ENCODE measurements around the gene DTX1. TPM values are rescaled to one million over a fixed set of nuclear protein-coding genes. Genes with fewer than 3 reads are reported as not detected.

Gene DTX1
- total RNA-seq, 1 experiment from 2014 or later, result 5.5 TPM

DNA sequence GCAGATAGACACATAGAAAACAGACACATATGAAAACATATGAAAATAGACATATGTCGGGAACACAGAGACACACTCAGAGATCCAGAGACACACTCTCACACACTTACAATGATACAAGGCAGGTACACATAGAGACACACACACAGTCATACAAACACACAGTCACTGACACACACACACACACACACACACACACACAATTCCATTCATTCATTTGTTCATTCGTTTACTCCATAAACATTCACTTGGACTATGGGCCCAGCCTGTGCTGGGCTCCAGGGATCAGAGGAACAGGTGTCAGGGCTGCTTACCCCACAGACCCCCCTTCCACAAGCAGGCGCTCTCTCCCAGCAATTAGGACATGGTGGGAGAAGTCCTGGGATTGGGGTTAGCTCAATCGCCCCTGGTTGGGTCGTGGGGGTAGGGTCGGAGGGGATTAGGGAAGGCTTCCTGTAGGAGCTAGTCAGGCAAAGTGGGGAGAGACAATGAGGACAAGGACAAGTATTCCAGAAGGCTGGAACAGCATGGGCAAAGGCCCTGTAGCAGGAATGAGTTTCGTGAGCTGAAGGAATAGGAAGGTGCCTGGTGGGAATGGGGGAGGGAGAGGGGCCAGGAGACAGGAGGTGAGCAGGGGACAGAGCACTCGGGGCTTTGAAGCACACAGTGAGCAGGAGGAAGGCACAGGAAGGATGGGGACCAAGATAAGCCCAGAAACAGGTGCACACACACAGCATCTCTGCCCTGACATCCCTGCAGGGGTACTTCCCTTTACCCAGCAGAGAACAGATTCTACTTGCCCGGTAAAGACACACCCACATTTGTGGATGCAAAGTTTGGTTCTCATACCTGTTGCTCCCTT, 72.5 kb downstream of the DTX1 start:
- no peaks in the 10 kb centered on the region for H3K4me1 ChIP-seq (ENCODE audit: insufficient read depth, low read length, poor library complexity, severe bottlenecking)
- CTCF ChIA-PET, result no interaction called here
- BruUV-seq (replicated peaks), result no TSS peak
- H3K27me3 ChIP-seq (replicated peaks; ENCODE audit: insufficient read depth, low read depth, low read length, poor library complexity), result no peaks in the 10 kb centered on the region
- no peak overlapping the region for H3K27ac ChIP-seq (ENCODE audit: low read depth, low read length, poor library complexity, severe bottlenecking)
- intact Hi-C loops (cut with micrococcal nuclease; ENCODE audit: unreplicated experiment), result no loop called here
- TF ChIP-seq EZH2 (IDR thresholded peaks at IDR 0.05; ENCODE audit: borderline replicate concordance, low read depth, low read length, poor library complexity, severe bottlenecking), result no peak
- TF ChIP-seq, protein P1, sequence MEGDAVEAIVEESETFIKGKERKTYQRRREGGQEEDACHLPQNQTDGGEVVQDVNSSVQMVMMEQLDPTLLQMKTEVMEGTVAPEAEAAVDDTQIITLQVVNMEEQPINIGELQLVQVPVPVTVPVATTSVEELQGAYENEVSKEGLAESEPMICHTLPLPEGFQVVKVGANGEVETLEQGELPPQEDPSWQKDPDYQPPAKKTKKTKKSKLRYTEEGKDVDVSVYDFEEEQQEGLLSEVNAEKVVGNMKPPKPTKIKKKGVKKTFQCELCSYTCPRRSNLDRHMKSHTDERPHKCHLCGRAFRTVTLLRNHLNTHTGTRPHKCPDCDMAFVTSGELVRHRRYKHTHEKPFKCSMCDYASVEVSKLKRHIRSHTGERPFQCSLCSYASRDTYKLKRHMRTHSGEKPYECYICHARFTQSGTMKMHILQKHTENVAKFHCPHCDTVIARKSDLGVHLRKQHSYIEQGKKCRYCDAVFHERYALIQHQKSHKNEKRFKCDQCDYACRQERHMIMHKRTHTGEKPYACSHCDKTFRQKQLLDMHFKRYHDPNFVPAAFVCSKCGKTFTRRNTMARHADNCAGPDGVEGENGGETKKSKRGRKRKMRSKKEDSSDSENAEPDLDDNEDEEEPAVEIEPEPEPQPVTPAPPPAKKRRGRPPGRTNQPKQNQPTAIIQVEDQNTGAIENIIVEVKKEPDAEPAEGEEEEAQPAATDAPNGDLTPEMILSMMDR (conservative IDR thresholded peaks at IDR 0.05; ENCODE audit: low read depth, low read length), result no peak
- H3K36me3 ChIP-seq (ENCODE audit: insufficient read depth, low read length, poor library complexity, severe bottlenecking), result no peaks in the 10 kb centered on the region
- H3K9me3 ChIP-seq (ENCODE audit: low read depth, low read length, poor library complexity, severe bottlenecking), result no peaks in the 10 kb centered on the region
- no peak for DNase-seq (ENCODE audit: low spot score)
- H3K4me3 ChIP-seq (ENCODE audit: low read depth, low read length, poor library complexity, severe bottlenecking), result no peak overlapping the region
- POLR2A ChIA-PET (ENCODE audit: low non-redundant PET), result no interaction called here

GRCh38 chr12:113129664-113130456, 73.3 kb downstream of the DTX1 start:
- ChIA-PET POLR2A (ENCODE audit: low non-redundant PET) (no interaction called here), CTCF (no interaction called here)
- intact Hi-C loops (cut with micrococcal nuclease; ENCODE audit: unreplicated experiment), result no loop called here
- Histone ChIP-seq H3K4me1 (ENCODE audit: insufficient read depth, low read length, poor library complexity, severe bottlenecking) (no peaks in the 10 kb centered on the region), H3K4me3 (ENCODE audit: low read depth, low read length, poor library complexity, severe bottlenecking) (no peak overlapping the region), H3K36me3 (ENCODE audit: insufficient read depth, low read length, poor library complexity, severe bottlenecking) (no peaks in the 10 kb centered on the region), H3K27me3 (replicated peaks; ENCODE audit: insufficient read depth, low read depth, low read length, poor library complexity) (no peaks in the 10 kb centered on the region), H3K9me3 (ENCODE audit: low read depth, low read length, poor library complexity, severe bottlenecking) (no peaks in the 10 kb centered on the region), H3K27ac (ENCODE audit: low read depth, low read length, poor library complexity, severe bottlenecking) (no peak overlapping the region)
- no peak for DNase-seq (ENCODE audit: low spot score)
- TF ChIP-seq, protein P1 (conservative IDR thresholded peaks at IDR 0.05; ENCODE audit: low read depth, low read length), result no peak
- no peak for TF ChIP-seq EZH2 (IDR thresholded peaks at IDR 0.05; ENCODE audit: borderline replicate concordance, low read depth, low read length, poor library complexity, severe bottlenecking)
- no TSS peak for BruUV-seq (replicated peaks)

GRCh38 chr12:113130457-113131135, 74.1 kb downstream of the DTX1 start:
- BruUV-seq (replicated peaks), result no TSS peak
- TF ChIP-seq EZH2 (IDR thresholded peaks at IDR 0.05; ENCODE audit: borderline replicate concordance, low read depth, low read length, poor library complexity, severe bottlenecking), result no peak
- TF ChIP-seq, protein P1 (conservative IDR thresholded peaks at IDR 0.05; ENCODE audit: low read depth, low read length), result no peak
- Histone ChIP-seq H3K27ac (ENCODE audit: low read depth, low read length, poor library complexity, severe bottlenecking) (no peak overlapping the region), H3K4me3 (ENCODE audit: low read depth, low read length, poor library complexity, severe bottlenecking) (no peak overlapping the region), H3K9me3 (ENCODE audit: low read depth, low read length, poor library complexity, severe bottlenecking) (no peaks in the 10 kb centered on the region), H3K4me1 (ENCODE audit: insufficient read depth, low read length, poor library complexity, severe bottlenecking) (no peaks in the 10 kb centered on the region), H3K36me3 (ENCODE audit: insufficient read depth, low read length, poor library complexity, severe bottlenecking) (no peaks in the 10 kb centered on the region), H3K27me3 (replicated peaks; ENCODE audit: insufficient read depth, low read depth, low read length, poor library complexity) (no peaks in the 10 kb centered on the region)
- ChIA-PET CTCF (no interaction called here), POLR2A (ENCODE audit: low non-redundant PET) (interaction anchor here (0.5 kb wide), 1 partner anchor 20 kb away, joined by 3 read pairs; no protein-coding TSS in a partner anchor)
- DNase-seq (ENCODE audit: low spot score), result no peak
- intact Hi-C loops (cut with micrococcal nuclease; ENCODE audit: unreplicated experiment), result no loop called here
